Measurements from ENCODE around the gene TMEM126B.

- TF ChIP-seq GATA3 (IDR thresholded peaks at IDR 0.05; ENCODE audit: low read depth, low read length) (no peak), GATA2 (IDR thresholded peaks at IDR 0.05; ENCODE audit: low read depth, low read length) (no peak)
These were observed 1.9 kb upstream of the TMEM126B start for GRCh38 chr11:85626496-85626895.
